GM21619 (cell line): ENCODE measurements around the gene FGFR3.

Experiments used
- ATAC-seq: cut with Tn5 transposase; IDR thresholded peaks from one replicate; pipeline ENCODE4 v1.9.1; 2021; ENCODE audit not compliant: unreplicated experiment

Gene FGFR3

DNA sequence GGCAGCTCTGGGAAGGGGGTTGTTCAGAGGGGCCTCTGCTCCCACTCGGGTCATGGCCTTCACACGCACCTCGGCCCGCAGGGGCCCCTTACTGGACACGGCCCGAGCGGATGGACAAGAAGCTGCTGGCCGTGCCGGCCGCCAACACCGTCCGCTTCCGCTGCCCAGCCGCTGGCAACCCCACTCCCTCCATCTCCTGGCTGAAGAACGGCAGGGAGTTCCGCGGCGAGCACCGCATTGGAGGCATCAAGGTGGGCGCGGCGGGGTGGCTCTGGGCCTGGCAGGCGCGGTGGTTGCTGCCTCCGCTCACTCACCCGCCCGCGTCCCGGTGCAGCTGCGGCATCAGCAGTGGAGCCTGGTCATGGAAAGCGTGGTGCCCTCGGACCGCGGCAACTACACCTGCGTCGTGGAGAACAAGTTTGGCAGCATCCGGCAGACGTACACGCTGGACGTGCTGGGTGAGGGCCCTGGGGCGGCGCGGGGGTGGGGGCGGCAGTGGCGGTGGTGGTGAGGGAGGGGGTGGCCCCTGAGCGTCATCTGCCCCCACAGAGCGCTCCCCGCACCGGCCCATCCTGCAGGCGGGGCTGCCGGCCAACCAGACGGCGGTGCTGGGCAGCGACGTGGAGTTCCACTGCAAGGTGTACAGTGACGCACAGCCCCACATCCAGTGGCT is 8.3 kb downstream of the FGFR3 start:
- ATAC-seq: no peak

DNA sequence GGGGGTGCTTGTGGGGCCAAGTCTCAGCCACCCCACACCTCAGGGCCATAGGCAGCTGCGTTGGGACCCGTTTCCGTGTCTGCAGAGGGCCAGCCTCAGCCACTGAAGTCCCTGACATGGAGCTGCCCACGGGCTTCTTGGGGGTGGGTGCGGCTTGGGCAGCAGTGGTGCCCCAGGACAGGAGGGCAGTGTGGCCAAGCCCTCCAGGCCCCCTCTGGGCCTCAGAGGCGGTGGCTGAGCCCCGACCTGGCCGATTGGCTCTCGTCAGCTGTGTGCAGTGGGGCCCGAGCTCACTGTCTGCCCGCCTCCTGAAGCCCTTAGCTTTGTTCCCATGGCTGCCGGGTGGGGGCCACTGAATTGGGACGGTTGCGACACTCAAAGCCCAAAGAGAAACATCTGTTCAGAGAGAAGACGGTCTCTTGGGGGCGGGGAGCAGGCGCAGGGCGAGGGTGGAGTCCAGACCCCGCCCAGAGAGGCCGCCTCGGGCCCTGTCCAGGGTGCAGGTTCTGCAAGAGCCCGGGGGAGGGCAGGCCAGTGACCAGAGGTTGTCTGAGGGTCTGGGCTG is 9.1 kb downstream of the FGFR3 start:
- ATAC-seq: no peak

DNA sequence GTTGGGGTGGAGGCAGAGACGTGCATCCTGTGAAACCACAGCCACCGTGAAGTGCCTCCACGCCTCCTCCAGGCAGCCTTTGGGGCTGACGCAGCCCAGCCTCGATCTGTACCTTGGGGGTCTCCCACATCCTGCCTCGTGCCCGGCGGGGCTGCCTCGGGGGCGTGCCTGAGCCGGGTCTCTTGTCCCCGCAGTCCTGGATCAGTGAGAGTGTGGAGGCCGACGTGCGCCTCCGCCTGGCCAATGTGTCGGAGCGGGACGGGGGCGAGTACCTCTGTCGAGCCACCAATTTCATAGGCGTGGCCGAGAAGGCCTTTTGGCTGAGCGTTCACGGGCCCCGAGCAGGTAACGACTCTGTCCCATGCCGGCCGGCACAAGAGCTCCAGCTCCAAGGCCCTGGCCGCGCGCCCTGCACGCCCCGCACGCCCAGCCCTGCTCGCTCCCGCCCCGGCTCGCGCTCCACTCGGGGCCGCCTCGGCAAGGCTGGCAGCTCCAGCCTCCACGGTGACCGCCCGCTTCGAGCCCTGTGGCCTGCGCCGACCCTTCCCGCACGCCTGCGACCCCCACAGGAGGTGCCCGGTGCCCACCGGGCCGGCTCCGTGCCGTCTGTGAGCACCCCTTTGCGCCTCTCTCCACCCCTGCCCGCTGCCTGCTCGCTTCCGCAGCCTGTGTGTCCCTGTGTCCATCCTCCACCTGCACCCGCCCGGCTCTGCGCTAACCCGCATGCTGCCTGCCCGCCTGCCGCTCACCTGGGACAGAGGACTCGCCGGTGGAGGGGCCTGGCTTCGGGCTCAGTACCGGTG is 9.8 kb downstream of the FGFR3 start:
- ATAC-seq: no peak

DNA sequence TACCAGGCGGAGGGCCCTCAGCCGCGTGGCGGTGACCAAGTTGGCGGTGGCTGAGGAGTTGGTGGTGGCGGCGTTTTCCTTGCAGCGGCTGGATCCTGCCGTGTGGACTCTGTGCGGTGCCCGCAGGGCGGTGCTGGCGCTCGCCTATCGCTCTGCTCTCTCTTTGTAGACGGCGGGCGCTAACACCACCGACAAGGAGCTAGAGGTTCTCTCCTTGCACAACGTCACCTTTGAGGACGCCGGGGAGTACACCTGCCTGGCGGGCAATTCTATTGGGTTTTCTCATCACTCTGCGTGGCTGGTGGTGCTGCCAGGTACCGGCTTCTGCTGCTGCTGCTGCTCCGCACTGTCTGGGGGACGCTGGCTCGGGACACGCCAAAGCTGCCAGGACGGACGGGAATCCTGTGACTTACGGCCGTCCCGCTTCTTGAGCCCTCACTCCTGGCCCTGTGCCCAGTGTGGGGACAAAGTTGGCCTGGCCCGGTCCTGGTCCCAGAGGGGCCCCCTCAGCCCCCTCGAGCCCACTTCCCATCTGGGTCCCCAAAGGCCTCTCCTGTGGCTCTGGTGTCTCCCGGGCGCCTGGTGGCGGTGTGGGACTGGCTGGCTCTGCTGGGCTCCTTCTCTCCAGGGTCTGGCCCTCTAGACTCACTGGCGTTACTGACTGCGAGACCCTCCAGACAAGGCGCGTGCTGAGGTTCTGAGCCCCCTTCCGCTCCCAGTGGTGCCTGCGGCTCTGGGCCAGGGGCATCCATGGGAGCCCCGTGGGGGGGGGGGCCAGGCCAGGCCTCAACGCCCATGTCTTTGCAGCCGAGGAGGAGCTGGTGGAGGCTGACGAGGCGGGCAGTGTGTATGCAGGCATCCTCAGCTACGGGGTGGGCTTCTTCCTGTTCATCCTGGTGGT is 10.7 kb downstream of the FGFR3 start:
- no peak for ATAC-seq

DNA sequence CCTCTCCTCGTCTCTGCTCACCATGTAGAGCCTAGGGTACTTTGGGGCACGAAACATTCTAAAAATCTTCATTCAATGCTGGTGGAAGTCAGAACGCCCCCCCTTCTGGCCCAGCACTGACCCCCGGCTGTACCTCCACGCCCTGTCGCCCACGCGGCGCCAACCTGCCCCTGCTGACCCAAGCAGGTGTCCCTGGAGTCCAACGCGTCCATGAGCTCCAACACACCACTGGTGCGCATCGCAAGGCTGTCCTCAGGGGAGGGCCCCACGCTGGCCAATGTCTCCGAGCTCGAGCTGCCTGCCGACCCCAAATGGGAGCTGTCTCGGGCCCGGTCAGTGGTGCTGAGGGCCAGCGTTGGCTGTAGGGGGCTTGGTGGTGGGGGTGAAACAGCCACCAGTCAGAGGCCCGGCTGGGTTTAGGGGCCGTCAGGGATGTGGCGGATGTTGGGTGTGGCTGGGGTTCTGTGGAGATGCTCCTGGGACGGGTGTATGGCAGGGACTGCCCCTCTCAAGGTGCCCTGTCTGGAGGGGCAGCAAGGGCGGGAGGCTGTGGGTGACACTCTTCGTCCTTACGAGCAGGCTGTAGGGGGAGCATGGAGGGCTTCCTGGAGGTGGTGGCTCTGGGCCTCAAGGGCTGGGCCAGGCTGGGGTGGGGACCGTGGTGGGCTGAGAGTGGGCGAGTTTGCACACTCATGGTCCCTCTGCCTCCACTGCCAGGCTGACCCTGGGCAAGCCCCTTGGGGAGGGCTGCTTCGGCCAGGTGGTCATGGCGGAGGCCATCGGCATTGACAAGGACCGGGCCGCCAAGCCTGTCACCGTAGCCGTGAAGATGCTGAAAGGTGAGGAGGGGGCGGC is 11.8 kb downstream of the FGFR3 start:
- ATAC-seq: no peak

DNA sequence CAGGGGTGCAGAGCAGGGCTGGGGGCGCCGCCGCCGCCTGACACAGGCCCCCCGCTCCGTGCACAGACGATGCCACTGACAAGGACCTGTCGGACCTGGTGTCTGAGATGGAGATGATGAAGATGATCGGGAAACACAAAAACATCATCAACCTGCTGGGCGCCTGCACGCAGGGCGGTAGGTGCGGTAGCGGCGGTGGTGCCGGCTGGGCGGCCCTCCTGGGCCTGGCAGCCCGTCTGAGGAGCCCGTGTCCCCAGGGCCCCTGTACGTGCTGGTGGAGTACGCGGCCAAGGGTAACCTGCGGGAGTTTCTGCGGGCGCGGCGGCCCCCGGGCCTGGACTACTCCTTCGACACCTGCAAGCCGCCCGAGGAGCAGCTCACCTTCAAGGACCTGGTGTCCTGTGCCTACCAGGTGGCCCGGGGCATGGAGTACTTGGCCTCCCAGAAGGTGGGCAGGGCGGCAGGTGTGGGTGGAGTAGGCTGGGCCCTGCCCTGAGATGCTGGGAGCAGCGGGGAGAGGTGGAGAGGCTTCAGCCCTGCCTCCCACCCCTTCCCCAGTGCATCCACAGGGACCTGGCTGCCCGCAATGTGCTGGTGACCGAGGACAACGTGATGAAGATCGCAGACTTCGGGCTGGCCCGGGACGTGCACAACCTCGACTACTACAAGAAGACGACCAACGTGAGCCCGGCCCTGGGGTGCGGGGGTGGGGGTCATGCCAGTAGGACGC is 12.6 kb downstream of the FGFR3 start:
- ATAC-seq: no peak

DNA sequence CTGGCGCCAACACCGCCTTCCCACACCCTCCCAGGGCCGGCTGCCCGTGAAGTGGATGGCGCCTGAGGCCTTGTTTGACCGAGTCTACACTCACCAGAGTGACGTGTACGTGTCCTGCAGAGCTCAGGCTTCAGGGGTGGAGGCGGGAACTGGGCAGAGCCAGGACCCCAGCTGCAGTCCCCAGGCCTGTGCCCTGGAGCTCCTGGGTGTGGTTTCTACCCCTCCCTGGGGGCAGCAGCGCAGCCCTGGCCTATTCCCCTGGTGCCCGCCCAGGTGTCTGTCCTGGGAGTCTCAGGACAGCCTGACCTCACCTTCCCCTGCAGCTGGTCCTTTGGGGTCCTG is 13.1 kb downstream of the FGFR3 start:
- no peak for ATAC-seq

DNA sequence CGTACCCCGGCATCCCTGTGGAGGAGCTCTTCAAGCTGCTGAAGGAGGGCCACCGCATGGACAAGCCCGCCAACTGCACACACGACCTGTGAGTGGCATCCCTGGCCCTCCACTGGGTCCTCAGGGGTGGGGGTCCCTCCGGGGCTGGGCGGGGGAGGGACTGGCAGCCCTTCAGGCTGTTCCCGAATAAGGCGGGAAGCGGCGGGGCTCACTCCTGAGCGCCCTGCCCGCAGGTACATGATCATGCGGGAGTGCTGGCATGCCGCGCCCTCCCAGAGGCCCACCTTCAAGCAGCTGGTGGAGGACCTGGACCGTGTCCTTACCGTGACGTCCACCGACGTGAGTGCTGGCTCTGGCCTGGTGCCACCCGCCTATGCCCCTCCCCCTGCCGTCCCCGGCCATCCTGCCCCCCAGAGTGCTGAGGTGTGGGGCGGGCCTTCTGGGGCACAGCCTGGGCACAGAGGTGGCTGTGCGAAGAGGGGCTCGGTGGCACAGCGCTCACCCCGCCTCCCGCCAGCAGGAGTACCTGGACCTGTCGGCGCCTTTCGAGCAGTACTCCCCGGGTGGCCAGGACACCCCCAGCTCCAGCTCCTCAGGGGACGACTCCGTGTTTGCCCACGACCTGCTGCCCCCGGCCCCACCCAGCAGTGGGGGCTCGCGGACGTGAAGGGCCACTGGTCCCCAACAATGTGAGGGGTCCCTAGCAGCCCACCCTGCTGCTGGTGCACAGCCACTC is 13.7 kb downstream of the FGFR3 start:
- ATAC-seq: no peak

DNA sequence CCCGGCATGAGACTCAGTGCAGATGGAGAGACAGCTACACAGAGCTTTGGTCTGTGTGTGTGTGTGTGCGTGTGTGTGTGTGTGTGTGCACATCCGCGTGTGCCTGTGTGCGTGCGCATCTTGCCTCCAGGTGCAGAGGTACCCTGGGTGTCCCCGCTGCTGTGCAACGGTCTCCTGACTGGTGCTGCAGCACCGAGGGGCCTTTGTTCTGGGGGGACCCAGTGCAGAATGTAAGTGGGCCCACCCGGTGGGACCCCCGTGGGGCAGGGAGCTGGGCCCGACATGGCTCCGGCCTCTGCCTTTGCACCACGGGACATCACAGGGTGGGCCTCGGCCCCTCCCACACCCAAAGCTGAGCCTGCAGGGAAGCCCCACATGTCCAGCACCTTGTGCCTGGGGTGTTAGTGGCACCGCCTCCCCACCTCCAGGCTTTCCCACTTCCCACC is 14.3 kb downstream of the FGFR3 start:
- ATAC-seq: no peak

DNA sequence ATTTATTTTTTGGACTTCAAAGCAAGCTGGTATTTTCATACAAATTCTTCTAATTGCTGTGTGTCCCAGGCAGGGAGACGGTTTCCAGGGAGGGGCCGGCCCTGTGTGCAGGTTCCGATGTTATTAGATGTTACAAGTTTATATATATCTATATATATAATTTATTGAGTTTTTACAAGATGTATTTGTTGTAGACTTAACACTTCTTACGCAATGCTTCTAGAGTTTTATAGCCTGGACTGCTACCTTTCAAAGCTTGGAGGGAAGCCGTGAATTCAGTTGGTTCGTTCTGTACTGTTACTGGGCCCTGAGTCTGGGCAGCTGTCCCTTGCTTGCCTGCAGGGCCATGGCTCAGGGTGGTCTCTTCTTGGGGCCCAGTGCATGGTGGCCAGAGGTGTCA is 15.3 kb downstream of the FGFR3 start:
- no peak for ATAC-seq

DNA sequence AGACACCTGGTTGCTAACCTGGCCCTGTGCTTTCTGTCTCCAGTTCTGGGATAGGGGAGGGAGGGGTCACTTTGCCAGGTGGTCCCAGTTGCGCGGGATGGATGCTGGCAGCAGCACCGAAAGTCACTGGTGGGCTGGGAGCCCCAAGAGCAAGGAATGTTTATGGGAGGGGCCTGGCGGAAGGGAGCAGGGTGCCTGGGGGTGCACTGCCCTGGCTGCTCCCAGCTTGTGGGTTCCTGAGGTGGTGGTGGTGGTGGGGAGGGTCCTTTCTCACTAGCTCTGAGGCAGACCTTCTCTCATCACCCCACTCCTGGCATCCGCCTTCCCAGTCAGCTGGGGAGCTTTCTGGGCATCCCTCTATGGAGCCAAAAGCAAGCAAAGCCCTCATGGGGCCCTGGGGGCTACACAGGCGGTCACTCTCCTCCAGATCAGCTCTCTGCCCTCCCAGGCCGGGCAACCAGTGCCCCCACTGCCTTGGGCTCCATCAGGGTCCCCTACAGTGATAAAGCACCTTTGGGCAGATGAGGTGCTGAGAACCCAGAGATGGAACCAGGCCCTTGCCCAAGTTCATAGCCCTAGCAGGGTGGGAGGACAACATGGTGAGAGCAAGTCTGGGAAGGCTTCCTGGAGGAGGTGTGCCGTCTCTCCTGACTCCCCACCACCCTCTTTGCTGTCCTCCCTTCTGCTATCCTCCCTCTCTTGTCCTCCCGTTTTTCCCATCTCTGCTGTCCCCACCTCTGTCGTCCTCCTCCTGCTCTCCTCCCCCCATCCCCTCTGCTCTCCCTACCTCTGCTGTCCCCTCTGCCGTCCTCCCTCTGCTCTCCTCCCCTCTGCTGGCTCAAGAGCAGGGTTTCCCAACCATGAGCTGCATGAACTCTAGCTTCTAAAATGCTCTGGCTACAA is 16.0 kb downstream of the FGFR3 start:
- ATAC-seq: no peak

DNA sequence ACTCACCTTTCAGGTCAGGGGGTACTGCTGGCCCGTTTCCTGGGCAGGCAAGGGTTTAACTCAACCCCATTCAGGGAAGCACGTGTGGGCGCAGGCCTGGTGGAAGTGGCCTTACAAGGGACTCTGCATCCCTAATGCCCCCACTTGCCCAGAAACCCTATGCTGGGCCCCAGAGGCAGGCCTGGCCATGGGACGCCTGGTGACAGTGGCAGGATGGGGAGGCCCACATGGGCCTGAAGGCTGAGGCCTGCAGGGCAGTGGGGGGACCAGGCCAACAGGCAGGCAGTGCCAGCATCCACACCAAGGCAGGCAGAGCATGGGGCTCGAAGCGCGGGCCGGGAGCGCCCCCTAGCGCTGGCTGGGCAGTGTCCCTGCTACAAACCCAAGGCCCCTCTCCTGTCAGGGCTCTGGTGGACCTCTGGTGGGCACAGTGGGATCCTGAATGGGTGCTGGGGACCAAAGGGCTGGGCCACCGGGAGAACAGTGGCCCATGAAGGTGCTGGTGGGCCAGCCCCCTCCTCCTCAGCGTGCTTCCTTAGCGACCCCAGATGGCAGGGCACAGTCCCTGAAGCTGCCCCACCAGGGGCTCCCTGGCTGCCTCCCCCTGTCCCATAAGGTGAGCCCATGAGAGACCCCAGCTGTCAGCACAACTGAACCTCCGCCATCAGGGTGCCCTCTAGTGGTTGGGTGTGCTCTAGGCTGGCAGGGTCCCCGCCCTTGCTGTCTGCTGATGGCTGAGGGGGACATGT is 16.8 kb downstream of the FGFR3 start:
- no peak for ATAC-seq

DNA sequence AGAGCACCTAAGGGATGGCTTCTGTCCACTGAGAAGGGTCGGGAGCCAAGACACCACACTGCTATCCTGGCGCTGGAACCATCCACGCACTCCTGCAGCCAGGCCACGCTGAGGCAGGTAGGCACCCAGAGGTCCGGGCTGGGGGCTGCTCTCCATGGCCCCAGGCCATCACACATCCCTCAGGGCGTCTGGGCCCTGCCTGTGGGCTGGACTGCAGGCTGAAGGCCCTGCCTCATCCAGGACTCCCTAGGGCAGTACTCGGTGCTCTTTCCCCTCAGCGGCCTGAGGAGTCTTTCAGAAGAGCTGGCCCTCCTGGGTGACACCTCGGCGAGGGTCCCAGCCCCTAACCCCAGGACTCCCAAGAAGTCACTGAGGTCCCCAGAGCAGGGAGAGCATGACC is 17.7 kb downstream of the FGFR3 start:
- ATAC-seq: no peak

DNA sequence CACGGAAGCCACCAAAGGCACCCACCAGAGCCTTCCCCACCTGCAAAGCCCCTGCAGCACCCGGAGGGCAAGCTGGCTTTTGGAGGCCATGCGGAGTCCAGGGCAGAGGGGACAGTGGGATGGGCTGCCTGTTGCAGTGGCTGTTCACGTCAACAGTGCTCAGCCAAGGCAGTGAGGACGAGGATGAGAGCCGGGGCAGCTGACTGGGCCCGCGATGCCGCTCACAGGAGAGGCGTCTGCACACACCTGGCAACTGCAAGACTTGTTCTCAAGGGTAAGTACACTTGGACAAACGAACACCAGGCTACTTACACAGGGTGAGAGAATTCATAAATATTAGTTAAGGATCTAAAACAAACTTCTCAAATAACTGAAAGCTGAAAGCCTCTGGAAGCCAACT is 19.6 kb downstream of the FGFR3 start:
- ATAC-seq: no peak

DNA sequence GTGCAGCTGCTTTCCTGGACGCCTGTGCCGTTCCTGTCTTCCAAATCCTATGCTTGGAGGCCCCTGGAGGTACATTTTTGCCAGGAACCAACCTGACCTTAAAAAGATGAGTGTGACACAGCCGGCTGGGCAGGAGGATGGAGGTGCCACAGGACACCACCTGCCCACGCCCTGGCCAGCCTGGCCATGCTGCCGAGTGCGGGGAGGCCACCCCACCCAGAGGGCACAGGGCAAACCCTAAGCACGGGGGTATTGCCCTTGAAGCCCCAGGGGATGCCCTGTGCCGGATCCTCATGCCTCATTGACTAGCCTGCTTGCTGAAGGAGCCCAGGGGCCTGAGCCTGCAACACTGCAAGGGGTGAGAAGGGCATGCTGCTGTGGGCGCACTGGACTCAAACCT is 20.1 kb downstream of the FGFR3 start:
- ATAC-seq: no peak

DNA sequence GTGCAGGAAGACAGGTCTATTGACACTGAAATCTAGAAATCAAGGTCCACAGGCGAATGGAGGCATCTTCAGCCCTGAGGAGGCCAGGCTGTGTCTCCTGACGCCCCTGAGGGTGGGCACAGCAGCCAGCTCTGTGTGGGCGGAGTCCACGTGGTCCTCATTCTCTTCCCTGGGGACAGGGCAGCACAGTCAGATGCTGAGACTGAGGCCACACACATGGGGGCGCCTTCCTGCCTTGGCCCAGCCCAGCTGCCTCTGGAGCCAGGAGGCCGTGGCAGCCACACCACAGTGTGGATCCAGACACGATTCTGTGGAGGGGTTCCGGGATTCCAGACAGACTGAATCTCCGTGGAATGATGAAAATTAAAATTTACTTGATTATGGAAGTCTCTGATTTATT is 20.8 kb downstream of the FGFR3 start:
- ATAC-seq: no peak

DNA sequence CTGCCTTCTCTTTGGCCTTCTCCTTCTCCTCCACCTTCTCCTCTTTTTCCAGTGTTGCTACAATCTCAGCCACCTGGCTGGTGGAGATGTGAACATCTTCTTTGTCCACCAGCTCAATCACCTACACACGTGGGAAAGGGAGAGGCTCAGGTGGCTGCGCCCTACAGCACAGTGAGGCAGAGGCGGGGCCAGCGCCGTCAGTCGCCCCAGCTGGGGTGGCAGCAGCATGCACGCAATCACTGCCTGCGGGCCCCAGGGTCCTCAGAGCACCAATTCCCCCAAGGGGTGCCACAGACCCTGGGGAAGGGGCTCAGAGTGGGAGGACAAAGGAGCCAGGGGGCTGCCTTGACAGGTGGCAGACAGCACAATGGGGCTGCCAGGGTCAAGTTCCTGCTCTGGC is 21.4 kb downstream of the FGFR3 start:
- ATAC-seq: no peak
